HL-60 (cell line): ENCODE results near the gene MRTFA.

Experiments used
- GABPA ChIP-seq: IDR thresholded peaks from 2 replicates; pipeline ENCODE4 v1.6.1; 2012; ENCODE audit warnings: low read depth
- POLR2AphosphoS5 ChIP-seq: IDR thresholded peaks from 2 replicates; pipeline ENCODE4 v1.6.1; 2012; ENCODE audit warnings: low read depth
- TF ChIP-seq, protein P1 (sequence below): IDR thresholded peaks from one replicate; pipeline ENCODE4 v1.5.1; 2011; ENCODE audit warnings: low read length, control low read depth, inconsistent platforms; ENCODE audit not compliant: insufficient read depth
- TF ChIP-seq, protein P2 (sequence below): IDR thresholded peaks from 2 replicates; pipeline ENCODE4 v1.6.1; 2012; ENCODE audit warnings: low read depth; ENCODE audit not compliant: insufficient replicate concordance

DNA sequence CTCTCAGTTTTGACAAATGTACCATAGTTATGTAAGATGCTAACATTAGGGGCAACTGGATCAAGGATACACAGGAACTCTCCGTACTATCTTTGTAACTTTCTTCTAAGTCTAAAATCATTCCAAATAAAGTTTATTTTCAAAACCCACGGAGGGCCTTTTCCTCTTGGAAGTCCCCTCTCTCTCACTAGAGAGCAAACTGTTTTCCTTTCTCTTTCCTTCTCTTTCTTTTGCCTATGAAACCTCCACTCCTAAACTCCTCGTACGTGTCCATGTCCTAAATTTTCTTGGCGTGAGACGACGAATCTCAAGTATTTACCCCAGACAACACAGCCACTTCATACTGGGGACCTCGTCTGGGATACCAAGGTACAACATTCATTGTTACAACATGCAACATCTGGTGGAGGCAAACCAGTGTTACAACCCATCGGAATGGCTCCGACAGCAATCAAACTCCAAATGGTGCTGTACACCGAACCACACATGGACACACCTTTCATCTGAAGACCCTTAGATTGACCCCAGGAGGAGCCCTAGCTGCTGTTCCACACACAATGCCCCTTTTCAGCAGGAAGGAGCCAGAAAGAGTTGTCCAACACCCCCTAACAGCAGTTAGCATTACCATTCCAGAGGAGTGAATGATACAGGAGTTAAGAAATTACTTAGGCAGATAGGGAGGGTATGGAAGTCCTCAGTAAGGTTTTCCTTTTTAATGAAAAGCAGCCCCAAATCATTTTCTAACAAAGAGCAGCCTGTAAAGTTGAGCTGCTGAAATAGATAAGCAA lies 158.0 kb downstream of the MRTFA start:
- TF ChIP-seq, protein P1, sequence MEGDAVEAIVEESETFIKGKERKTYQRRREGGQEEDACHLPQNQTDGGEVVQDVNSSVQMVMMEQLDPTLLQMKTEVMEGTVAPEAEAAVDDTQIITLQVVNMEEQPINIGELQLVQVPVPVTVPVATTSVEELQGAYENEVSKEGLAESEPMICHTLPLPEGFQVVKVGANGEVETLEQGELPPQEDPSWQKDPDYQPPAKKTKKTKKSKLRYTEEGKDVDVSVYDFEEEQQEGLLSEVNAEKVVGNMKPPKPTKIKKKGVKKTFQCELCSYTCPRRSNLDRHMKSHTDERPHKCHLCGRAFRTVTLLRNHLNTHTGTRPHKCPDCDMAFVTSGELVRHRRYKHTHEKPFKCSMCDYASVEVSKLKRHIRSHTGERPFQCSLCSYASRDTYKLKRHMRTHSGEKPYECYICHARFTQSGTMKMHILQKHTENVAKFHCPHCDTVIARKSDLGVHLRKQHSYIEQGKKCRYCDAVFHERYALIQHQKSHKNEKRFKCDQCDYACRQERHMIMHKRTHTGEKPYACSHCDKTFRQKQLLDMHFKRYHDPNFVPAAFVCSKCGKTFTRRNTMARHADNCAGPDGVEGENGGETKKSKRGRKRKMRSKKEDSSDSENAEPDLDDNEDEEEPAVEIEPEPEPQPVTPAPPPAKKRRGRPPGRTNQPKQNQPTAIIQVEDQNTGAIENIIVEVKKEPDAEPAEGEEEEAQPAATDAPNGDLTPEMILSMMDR: no peak
- TF ChIP-seq, protein P2, sequence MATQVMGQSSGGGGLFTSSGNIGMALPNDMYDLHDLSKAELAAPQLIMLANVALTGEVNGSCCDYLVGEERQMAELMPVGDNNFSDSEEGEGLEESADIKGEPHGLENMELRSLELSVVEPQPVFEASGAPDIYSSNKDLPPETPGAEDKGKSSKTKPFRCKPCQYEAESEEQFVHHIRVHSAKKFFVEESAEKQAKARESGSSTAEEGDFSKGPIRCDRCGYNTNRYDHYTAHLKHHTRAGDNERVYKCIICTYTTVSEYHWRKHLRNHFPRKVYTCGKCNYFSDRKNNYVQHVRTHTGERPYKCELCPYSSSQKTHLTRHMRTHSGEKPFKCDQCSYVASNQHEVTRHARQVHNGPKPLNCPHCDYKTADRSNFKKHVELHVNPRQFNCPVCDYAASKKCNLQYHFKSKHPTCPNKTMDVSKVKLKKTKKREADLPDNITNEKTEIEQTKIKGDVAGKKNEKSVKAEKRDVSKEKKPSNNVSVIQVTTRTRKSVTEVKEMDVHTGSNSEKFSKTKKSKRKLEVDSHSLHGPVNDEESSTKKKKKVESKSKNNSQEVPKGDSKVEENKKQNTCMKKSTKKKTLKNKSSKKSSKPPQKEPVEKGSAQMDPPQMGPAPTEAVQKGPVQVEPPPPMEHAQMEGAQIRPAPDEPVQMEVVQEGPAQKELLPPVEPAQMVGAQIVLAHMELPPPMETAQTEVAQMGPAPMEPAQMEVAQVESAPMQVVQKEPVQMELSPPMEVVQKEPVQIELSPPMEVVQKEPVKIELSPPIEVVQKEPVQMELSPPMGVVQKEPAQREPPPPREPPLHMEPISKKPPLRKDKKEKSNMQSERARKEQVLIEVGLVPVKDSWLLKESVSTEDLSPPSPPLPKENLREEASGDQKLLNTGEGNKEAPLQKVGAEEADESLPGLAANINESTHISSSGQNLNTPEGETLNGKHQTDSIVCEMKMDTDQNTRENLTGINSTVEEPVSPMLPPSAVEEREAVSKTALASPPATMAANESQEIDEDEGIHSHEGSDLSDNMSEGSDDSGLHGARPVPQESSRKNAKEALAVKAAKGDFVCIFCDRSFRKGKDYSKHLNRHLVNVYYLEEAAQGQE: no peak
- no peak for TF ChIP-seq POLR2AphosphoS5
- TF ChIP-seq GABPA: no peak
